ENCODE measurements around the gene TOLLIP. TPM values are rescaled to one million over a fixed set of nuclear protein-coding genes. Genes with fewer than 3 reads are reported as not detected.
"Not testable (repeated sequence)": the region's sequence is repeated elsewhere in the genome, so short reads cannot be mapped to it uniquely, and the experiment has no call there.

TOLLIP gene
- total RNA-seq, 4 donors from 2014 or later = 50.9 to 89.0 (median 54.9) TPM

DNA sequence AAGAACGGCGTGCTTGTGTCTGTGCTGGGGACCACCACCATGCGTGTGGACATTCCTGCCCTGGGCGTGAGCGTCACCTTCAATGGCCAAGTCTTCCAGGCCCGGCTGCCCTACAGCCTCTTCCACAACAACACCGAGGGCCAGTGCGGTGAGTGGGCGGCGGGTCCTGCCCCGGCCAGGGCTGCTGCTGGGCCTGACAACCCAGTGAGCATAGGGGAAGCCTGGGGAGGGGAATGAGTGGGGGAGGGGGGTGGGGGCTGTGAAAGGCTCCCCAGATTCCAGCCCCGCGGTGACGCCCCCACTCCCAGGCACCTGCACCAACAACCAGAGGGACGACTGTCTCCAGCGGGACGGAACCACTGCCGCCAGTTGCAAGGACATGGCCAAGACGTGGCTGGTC lies 54.7 kb downstream of the TOLLIP start:
- Histone ChIP-seq H3K36me3 (no peaks in the 10 kb centered on the region), H3K27me3 (no peaks in the 10 kb centered on the region), H3K27ac (no peak overlapping the region), H3K4me3 (no peak overlapping the region), H3K9me3 (no peaks in the 10 kb centered on the region), H3K4me1 (no peaks in the 10 kb centered on the region)
- DNase-seq (ENCODE audit: low spot score in 2 of 2) = no peak
- TF ChIP-seq, protein P1, sequence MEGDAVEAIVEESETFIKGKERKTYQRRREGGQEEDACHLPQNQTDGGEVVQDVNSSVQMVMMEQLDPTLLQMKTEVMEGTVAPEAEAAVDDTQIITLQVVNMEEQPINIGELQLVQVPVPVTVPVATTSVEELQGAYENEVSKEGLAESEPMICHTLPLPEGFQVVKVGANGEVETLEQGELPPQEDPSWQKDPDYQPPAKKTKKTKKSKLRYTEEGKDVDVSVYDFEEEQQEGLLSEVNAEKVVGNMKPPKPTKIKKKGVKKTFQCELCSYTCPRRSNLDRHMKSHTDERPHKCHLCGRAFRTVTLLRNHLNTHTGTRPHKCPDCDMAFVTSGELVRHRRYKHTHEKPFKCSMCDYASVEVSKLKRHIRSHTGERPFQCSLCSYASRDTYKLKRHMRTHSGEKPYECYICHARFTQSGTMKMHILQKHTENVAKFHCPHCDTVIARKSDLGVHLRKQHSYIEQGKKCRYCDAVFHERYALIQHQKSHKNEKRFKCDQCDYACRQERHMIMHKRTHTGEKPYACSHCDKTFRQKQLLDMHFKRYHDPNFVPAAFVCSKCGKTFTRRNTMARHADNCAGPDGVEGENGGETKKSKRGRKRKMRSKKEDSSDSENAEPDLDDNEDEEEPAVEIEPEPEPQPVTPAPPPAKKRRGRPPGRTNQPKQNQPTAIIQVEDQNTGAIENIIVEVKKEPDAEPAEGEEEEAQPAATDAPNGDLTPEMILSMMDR (IDR thresholded peaks at IDR 0.05) = no peak
- TF ChIP-seq POLR2A (IDR thresholded peaks at IDR 0.05) (no peak), EP300 (IDR thresholded peaks at IDR 0.05) (no peak)
- 56 to 76% methylated on average over 7 to 16 of the region's 19 CpGs for WGBS, 2 donors

DNA sequence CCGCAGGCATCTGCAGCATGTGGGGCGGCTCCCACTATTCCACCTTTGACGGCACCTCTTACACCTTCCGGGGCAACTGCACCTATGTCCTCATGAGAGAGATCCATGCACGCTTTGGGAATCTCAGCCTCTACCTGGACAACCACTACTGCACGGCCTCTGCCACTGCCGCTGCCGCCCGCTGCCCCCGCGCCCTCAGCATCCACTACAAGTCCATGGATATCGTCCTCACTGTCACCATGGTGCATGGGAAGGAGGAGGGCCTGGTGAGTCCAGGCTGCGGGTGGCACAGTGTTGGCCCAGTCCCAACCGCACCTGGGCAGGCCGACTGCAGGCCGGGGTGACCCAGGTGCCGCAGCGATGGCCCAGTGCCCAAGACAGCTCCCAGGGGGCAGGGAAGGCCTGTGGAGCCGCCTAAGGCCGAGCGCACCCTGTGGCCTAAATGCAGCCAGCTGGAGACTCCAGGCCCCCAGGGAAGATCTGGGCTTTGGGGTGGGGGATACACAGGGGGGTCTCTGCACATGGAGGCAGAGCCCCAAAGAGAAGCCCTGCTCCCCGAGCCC lies 55.3 kb downstream of the TOLLIP start:
- TF ChIP-seq, protein P1 (IDR thresholded peaks at IDR 0.05) = no peak
- TF ChIP-seq POLR2A (IDR thresholded peaks at IDR 0.05) (no peak), EP300 (IDR thresholded peaks at IDR 0.05) (no peak)
- DNase-seq (ENCODE audit: low spot score in 2 of 2) = no peak
- H3K9me3 ChIP-seq = no peaks in the 10 kb centered on the region
- 93 to 97% methylated on average over 16 to 22 of the region's 22 CpGs for WGBS, 2 donors
- no peaks in the 10 kb centered on the region for H3K27me3 ChIP-seq
- no peaks in the 10 kb centered on the region for H3K36me3 ChIP-seq
- H3K27ac ChIP-seq = no peak overlapping the region
- no peaks in the 10 kb centered on the region for H3K4me1 ChIP-seq
- no peak overlapping the region for H3K4me3 ChIP-seq

DNA sequence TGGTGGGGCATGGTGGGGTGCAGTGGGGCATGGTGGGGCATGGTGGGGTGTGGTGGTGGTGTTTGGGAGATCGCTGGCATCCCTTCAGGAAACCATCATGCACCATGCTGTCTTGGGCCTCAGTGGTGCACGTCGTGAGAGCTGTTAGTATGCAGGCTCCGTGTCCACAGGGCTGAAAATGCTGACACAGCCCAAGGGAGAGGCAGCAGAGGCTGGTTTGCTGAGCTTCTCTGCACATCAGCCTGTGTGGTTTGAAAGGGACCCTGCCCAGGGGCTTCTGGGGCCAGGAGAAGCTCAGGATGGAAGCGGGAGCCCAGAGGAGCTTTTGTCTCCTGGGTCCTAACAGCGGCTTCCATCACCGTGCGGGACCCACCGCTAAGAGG lies 56.3 kb downstream of the TOLLIP start:
- H3K4me3 ChIP-seq = no peak overlapping the region
- 74 to 87% methylated on average over 7 of the region's 9 CpGs for WGBS, 2 donors
- H3K27ac ChIP-seq = no peak overlapping the region
- no peak for DNase-seq (ENCODE audit: low spot score in 2 of 2)
- no peaks in the 10 kb centered on the region for H3K36me3 ChIP-seq
- no peaks in the 10 kb centered on the region for H3K4me1 ChIP-seq
- TF ChIP-seq EP300 (IDR thresholded peaks at IDR 0.05) = no peak
- no peak for TF ChIP-seq POLR2A (IDR thresholded peaks at IDR 0.05)
- TF ChIP-seq, protein P1 (IDR thresholded peaks at IDR 0.05) = no peak
- no peaks in the 10 kb centered on the region for H3K9me3 ChIP-seq
- no peaks in the 10 kb centered on the region for H3K27me3 ChIP-seq

DNA sequence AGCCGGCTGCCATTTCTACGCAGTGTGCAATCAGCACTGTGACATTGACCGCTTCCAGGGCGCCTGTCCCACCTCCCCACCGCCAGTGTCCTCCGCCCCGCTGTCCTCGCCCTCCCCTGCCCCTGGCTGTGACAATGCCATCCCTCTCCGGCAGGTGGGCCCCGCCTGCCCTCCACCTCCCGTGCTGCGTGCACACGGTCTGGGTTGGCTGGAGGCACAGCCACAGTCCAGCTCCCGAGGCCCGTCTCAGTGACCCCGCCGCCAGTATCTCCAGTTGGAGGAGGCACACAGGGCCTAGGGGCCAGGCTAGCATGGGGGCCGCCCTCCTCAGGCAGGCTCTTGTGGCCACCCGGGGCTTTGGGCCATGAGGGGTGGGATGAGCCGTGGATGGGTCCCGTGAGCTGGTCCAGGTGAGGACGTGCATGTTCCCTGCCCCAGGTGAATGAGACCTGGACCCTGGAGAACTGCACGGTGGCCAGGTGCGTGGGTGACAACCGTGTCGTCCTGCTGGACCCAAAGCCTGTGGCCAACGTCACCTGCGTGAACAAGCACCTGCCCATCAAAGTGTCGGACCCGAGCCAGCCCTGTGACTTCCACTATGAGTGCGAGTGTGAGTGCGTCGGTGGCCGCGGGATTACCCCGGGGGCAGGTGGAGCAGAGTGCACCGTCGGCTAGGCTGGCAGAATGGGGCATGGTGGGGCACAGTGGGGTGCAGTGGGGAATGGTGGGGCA lies 56.9 kb downstream of the TOLLIP start:
- TF ChIP-seq POLR2A (IDR thresholded peaks at IDR 0.05) (no peak), EP300 (IDR thresholded peaks at IDR 0.05) (no peak)
- TF ChIP-seq, protein P1 (IDR thresholded peaks at IDR 0.05) = no peak
- H3K36me3 ChIP-seq = no peaks in the 10 kb centered on the region
- H3K4me3 ChIP-seq = no peak overlapping the region
- 94 to 96% methylated on average over 29 to 30 of the region's 38 CpGs for WGBS, 2 donors
- no peak overlapping the region for H3K27ac ChIP-seq
- H3K9me3 ChIP-seq = no peaks in the 10 kb centered on the region
- no peaks in the 10 kb centered on the region for H3K4me1 ChIP-seq
- no peaks in the 10 kb centered on the region for H3K27me3 ChIP-seq
- no peak for DNase-seq (ENCODE audit: low spot score in 2 of 2)

DNA sequence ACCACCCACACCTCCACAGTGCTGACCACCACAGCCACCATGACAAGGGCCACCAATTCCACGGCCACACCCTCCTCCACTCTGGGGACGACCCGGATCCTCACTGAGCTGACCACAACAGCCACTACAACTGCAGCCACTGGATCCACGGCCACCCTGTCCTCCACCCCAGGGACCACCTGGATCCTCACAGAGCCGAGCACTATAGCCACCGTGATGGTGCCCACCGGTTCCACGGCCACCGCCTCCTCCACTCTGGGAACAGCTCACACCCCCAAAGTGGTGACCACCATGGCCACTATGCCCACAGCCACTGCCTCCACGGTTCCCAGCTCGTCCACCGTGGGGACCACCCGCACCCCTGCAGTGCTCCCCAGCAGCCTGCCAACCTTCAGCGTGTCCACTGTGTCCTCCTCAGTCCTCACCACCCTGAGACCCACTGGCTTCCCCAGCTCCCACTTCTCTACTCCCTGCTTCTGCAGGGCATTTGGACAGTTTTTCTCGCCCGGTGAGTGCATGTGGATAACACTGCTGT lies 58.1 kb downstream of the TOLLIP start:
- no peak overlapping the region for H3K4me3 ChIP-seq
- H3K9me3 ChIP-seq = no peaks in the 10 kb centered on the region
- H3K36me3 ChIP-seq = no peaks in the 10 kb centered on the region
- TF ChIP-seq POLR2A (IDR thresholded peaks at IDR 0.05) (no peak), EP300 (IDR thresholded peaks at IDR 0.05) (no peak)
- TF ChIP-seq, protein P1 (IDR thresholded peaks at IDR 0.05) = no peak
- H3K4me1 ChIP-seq = no peaks in the 10 kb centered on the region
- 95 to 97% methylated on average over 16 of the region's 16 CpGs for WGBS, 2 donors
- no peak for DNase-seq (ENCODE audit: low spot score in 2 of 2)
- no peak overlapping the region for H3K27ac ChIP-seq
- no peaks in the 10 kb centered on the region for H3K27me3 ChIP-seq

DNA sequence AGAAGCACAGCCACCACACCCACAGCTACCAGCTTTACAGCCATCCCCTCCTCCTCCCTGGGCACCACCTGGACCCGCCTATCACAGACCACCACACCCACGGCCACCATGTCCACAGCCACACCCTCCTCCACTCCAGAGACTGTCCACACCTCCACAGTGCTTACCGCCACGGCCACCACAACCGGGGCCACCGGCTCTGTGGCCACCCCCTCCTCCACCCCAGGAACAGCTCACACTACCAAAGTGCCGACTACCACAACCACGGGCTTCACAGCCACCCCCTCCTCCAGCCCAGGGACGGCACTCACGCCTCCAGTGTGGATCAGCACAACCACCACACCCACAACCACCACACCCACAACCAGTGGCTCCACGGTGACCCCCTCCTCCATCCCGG lies 59.0 kb downstream of the TOLLIP start:
- H3K4me1 ChIP-seq; H3K9me3 ChIP-seq; H3K4me3 ChIP-seq; H3K27ac ChIP-seq; DNase-seq (ENCODE audit: low spot score in 2 of 2); H3K27me3 ChIP-seq; H3K36me3 ChIP-seq: not testable (repeated sequence)
- 80 to 98% methylated on average over 1 to 6 of the region's 12 CpGs for WGBS, 2 donors

DNA sequence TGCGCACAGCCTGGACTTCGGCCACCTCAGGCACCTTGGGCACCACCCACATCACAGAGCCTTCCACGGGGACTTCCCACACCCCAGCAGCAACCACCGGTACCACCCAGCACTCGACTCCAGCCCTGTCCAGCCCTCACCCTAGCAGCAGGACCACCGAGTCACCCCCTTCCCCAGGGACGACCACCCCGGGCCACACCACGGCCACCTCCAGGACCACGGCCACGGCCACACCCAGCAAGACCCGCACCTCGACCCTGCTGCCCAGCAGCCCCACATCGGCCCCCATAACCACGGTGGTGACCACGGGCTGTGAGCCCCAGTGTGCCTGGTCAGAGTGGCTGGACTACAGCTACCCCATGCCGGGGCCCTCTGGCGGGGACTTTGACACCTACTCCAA lies 60.5 kb downstream of the TOLLIP start:
- not testable (repeated sequence) for H3K27me3 ChIP-seq; H3K27ac ChIP-seq; H3K4me3 ChIP-seq; H3K9me3 ChIP-seq; H3K4me1 ChIP-seq; DNase-seq (ENCODE audit: low spot score in 2 of 2); H3K36me3 ChIP-seq
- WGBS, 2 donors = 92% methylated on average over 8 of the region's 18 CpGs; no CpG with 5 or more reads in 1 of the 2 donors

DNA sequence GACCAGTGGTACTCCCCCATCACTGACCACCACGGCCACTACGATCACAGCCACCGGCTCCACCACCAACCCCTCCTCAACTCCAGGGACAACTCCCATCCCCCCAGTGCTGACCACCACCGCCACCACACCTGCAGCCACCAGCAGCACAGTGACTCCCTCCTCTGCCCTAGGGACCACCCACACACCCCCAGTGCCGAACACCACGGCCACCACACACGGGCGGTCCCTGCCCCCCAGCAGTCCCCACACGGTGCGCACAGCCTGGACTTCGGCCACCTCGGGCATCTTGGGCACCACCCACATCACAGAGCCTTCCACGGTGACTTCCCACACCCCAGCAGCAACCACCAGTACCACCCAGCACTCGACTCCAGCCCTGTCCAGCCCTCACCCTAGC lies 62.4 kb downstream of the TOLLIP start:
- not testable (repeated sequence) for H3K27me3 ChIP-seq; H3K9me3 ChIP-seq; DNase-seq (ENCODE audit: low spot score in 2 of 2); H3K36me3 ChIP-seq; H3K4me3 ChIP-seq; H3K27ac ChIP-seq; H3K4me1 ChIP-seq
- 94 to 95% methylated on average over 7 to 14 of the region's 14 CpGs for WGBS, 2 donors

Measured in tibial nerve (tissue), 4 donors.